SU-DHL-6 (cell line): ENCODE measurements around the gene CLDN6.

ENCODE experiments used
- CTCF ChIP-seq: fragments of 200-600 bp; sonication (generic); IDR thresholded peaks from one replicate; pipeline ENCODE4 v1.5.1; 2017; ENCODE audit warnings: antibody characterized with exemption, mild to moderate bottlenecking, low read length, moderate library complexity; ENCODE audit not compliant: insufficient read depth, poor library complexity, severe bottlenecking
- EZH2phosphoT487 ChIP-seq: fragments of 200-600 bp; sonication (generic), shearing (Covaris generic); conservative IDR thresholded peaks from 2 replicates; pipeline ENCODE4 v1.6.1; 2018; ENCODE audit warnings: mild to moderate bottlenecking, antibody characterized with exemption, low read length, moderate library complexity, mixed read lengths

GRCh38 chr16:3014971-3015370, 3.0 kb downstream of the CLDN6 start:
- TF ChIP-seq CTCF (no peak), EZH2phosphoT487 (no peak)
